GM23248 (cell line): Measurements from ENCODE around the gene EIF2B5. TPM values are rescaled to one million over a fixed set of nuclear protein-coding genes. Genes with fewer than 3 reads are reported as not detected.

Experiments used
- DNase-seq: peaks from one replicate; pipeline ENCODE4 v3.0.0-alpha.2; 2015
- H2AFZ ChIP-seq: fragments of 200-600 bp; sonication (generic); 2 replicates; pipeline ENCODE4 v1.6.1; 2016; ENCODE audit warnings: antibody characterized with exemption
- H3F3A ChIP-seq: fragments of 200-600 bp; sonication (generic); 2 replicates; pipeline ENCODE4 v1.6.1; 2016; ENCODE audit warnings: mild to moderate bottlenecking, antibody characterized with exemption, mixed run types; ENCODE audit not compliant: insufficient read depth
- H3K27ac ChIP-seq: fragments of 200-600 bp; sonication (generic); 2 replicates; pipeline ENCODE4 v1.5.1; 2016; ENCODE audit warnings: mild to moderate bottlenecking
- H3K27me3 ChIP-seq: fragments of 200-600 bp; sonication (generic); replicated peaks from 2 replicates; pipeline ENCODE4 v1.6.1; 2016; ENCODE audit warnings: mild to moderate bottlenecking; ENCODE audit not compliant: insufficient read depth
- H3K36me3 ChIP-seq: fragments of 200-600 bp; sonication (generic); 2 replicates; pipeline ENCODE4 v1.6.1; 2016; ENCODE audit warnings: low read depth, mild to moderate bottlenecking
- H3K4me1 ChIP-seq: fragments of 200-600 bp; sonication (generic); 2 replicates; pipeline ENCODE4 v1.6.1; 2016; ENCODE audit warnings: mild to moderate bottlenecking; ENCODE audit not compliant: insufficient read depth
- H3K4me2 ChIP-seq: fragments of 200-600 bp; sonication (generic); one replicate; pipeline ENCODE4 v1.6.1; 2016; ENCODE audit warnings: mild to moderate bottlenecking; ENCODE audit not compliant: unreplicated experiment
- H3K4me3 ChIP-seq: fragments of 200-600 bp; sonication (generic); 2 replicates; pipeline ENCODE4 v1.5.1; 2016; ENCODE audit warnings: mild to moderate bottlenecking
- H3K79me2 ChIP-seq: fragments of 200-600 bp; sonication (generic); 2 replicates; pipeline ENCODE4 v1.6.1; 2016; ENCODE audit warnings: mild to moderate bottlenecking; ENCODE audit not compliant: insufficient read depth
- H3K9ac ChIP-seq: fragments of 200-600 bp; sonication (generic); 2 replicates; pipeline ENCODE4 v1.6.1; 2016; ENCODE audit warnings: mild to moderate bottlenecking
- H3K9me2 ChIP-seq: fragments of 200-600 bp; sonication (generic); 2 replicates; pipeline ENCODE4 v1.6.1; 2016; ENCODE audit warnings: mixed run types, mild to moderate bottlenecking, moderate library complexity; ENCODE audit not compliant: insufficient read depth
- H3K9me3 ChIP-seq: fragments of 200-600 bp; sonication (generic); one replicate; pipeline ENCODE4 v1.6.1; 2017; ENCODE audit warnings: low read depth
- H4K20me1 ChIP-seq: fragments of 200-600 bp; sonication (generic); 2 replicates; pipeline ENCODE4 v1.6.0; 2016; ENCODE audit not compliant: insufficient read depth
- EZH2 ChIP-seq: fragments of 200-600 bp; sonication (generic); IDR thresholded peaks from 2 replicates; pipeline ENCODE4 v1.6.1; 2018; ENCODE audit warnings: antibody characterized with exemption, mild to moderate bottlenecking; ENCODE audit not compliant: insufficient read depth, poor library complexity, severe bottlenecking
- EZH2phosphoT487 ChIP-seq: fragments of 200-600 bp; sonication (generic); IDR thresholded peaks from 2 replicates; pipeline ENCODE4 v1.6.1; 2018; ENCODE audit warnings: antibody characterized with exemption, moderate library complexity, mild to moderate bottlenecking, low read depth; ENCODE audit not compliant: insufficient read depth
- WGBS, 2 experiments: methylation state at CpG; one replicate each; pipeline ENCODE4 v1.1.6; 2015 to 2017; ENCODE audit warnings: low lambda C conversion rate in 2 of 2, low coverage in 1 of 2; ENCODE audit errors: missing lambda C conversion rate in 2 of 2; 5-methylcytosine and 5-hydroxymethylcytosine counted together
- in situ Hi-C: fragments of 300-500 bp; cut with MboI; formaldehyde crosslinking; loops from 2 replicates; pipeline ENCODE4 v1.15.0; 2020
- polyA plus RNA-seq: library from polyadenylated mRNA; unstranded; fragments of >200 nt; fragmentation: Nextera tagmentation; extraction: Ambion mirVana; gene quantifications from 2 replicates; pipeline ENCODE4 v1.2.1, GENCODE V29; 2016
- total RNA-seq: library from RNA; depleted of rRNA; stranded (reverse); fragments of >200 nt; shearing (Covaris generic); gene quantifications from 2 replicates; pipeline ENCODE4 v1.2.3, GENCODE V29; 2014

Gene EIF2B5
- total and polyA plus RNA-seq, 2 experiments from 2014 or later: 27.8 to 28.3 TPM

- Histone ChIP-seq H3K9me2 (no peaks in the 10 kb centered on the region), H3K4me1 (peaks cover 33% of the 10 kb centered on the region), H3F3A (peaks cover 85% of the 10 kb centered on the region), H3K27me3 (no peaks in the 10 kb centered on the region), H3K4me2 (no peak overlapping the region), H3K27ac (no peak overlapping the region), H3K9ac (no peak overlapping the region), H3K4me3 (no peak overlapping the region), H4K20me1 (no peaks in the 10 kb centered on the region), H3K36me3 (peaks cover 62% of the 10 kb centered on the region), H3K9me3 (no peaks in the 10 kb centered on the region), H2AFZ (no peak overlapping the region), H3K79me2 (peaks cover 70% of the 10 kb centered on the region)
- DNase-seq: no peak
- WGBS, 2 experiments: 92 to 94% methylated on average over 9 of the region's 9 CpGs
- in situ Hi-C loops: no loop called here
- TF ChIP-seq EZH2 (no peak), EZH2phosphoT487 (no peak)
Observed at GRCh38 chr3:184181596-184181995, 46.4 kb downstream of the EIF2B5 start.

- in situ Hi-C loops: no loop called here
- peaks cover 56% of the 10 kb centered on the region for H3K36me3 ChIP-seq
Observed at GRCh38 chr3:184183679-184184078, 48.5 kb downstream of the EIF2B5 start.

GRCh38 chr3:184184546-184185230 lies 49.5 kb downstream of the EIF2B5 start:
- Histone ChIP-seq H3K27me3 (no peaks in the 10 kb centered on the region), H3F3A (peaks cover 65% of the 10 kb centered on the region), H4K20me1 (no peaks in the 10 kb centered on the region), H3K27ac (peak overlapping the region; percentile 81), H3K79me2 (peaks cover 72% of the 10 kb centered on the region), H3K4me2 (no peak overlapping the region), H3K4me3 (0 out of 2 replicates have a peak overlapping the region, but pooled peaks have one; percentile 55), H3K4me1 (peaks cover 11% of the 10 kb centered on the region), H3K9me2 (no peaks in the 10 kb centered on the region), H2AFZ (no peak overlapping the region), H3K36me3 (peaks cover 53% of the 10 kb centered on the region), H3K9me3 (no peaks in the 10 kb centered on the region), H3K9ac (peak overlapping the region; percentile 90)
- WGBS, 2 experiments: 96 to 97% methylated on average over 18 of the region's 18 CpGs
- DNase-seq: no peak
- no peak for TF ChIP-seq EZH2phosphoT487
- no peak for TF ChIP-seq EZH2
- in situ Hi-C loops: no loop called here

More at GRCh38 chr3:184183679-184184078, 48.5 kb downstream of the EIF2B5 start:
- DNase-seq: no peak
- H3F3A ChIP-seq: peaks cover 75% of the 10 kb centered on the region
- H3K27me3 ChIP-seq: no peaks in the 10 kb centered on the region
- no peak overlapping the region for H3K4me3 ChIP-seq
- no peaks in the 10 kb centered on the region for H3K9me3 ChIP-seq
- H3K4me2 ChIP-seq: no peak overlapping the region
- H3K4me1 ChIP-seq: peaks cover 20% of the 10 kb centered on the region
- H3K79me2 ChIP-seq: peaks cover 72% of the 10 kb centered on the region
- 75 to 91% methylated on average over 5 of the region's 5 CpGs for WGBS, 2 experiments
- H3K9me2 ChIP-seq: no peaks in the 10 kb centered on the region
- TF ChIP-seq EZH2 (no peak), EZH2phosphoT487 (no peak)
- H3K27ac ChIP-seq: no peak overlapping the region; the same call in 1 of the 2 replicates
- H3K9ac ChIP-seq: no peak overlapping the region
- H4K20me1 ChIP-seq: no peaks in the 10 kb centered on the region
- H2AFZ ChIP-seq: no peak overlapping the region

- Histone ChIP-seq H3K79me2 (peaks cover 72% of the 10 kb centered on the region), H3K4me2 (peak overlapping the region; percentile 39), H4K20me1 (no peaks in the 10 kb centered on the region), H2AFZ (peak overlapping the region; percentile 55), H3K4me3 (peak overlapping the region; percentile 80), H3K27ac (peak overlapping the region; percentile 81), H3K9me2 (no peaks in the 10 kb centered on the region), H3K4me1 (peaks cover 6% of the 10 kb centered on the region; the same call in 1 of the 2 replicates), H3K9me3 (no peaks in the 10 kb centered on the region), H3F3A (peaks cover 55% of the 10 kb centered on the region), H3K9ac (peak overlapping the region; percentile 90), H3K27me3 (no peaks in the 10 kb centered on the region), H3K36me3 (peaks cover 51% of the 10 kb centered on the region)
- in situ Hi-C loops: no loop called here
- WGBS, 2 experiments: 2 to 3% methylated on average over 53 of the region's 55 CpGs
- DNase-seq: peak; percentile 100
- no peak for TF ChIP-seq EZH2
Observed at GRCh38 chr3:184185461-184186183, 50.5 kb downstream of the EIF2B5 start.
